ENCODE data around the gene ELOVL6. TPM values are rescaled to one million over a fixed set of nuclear protein-coding genes. Genes with fewer than 3 reads are reported as not detected.

ELOVL6 gene
- total RNA-seq, 1 experiment from 2014 or later = 2.2 TPM

DNA sequence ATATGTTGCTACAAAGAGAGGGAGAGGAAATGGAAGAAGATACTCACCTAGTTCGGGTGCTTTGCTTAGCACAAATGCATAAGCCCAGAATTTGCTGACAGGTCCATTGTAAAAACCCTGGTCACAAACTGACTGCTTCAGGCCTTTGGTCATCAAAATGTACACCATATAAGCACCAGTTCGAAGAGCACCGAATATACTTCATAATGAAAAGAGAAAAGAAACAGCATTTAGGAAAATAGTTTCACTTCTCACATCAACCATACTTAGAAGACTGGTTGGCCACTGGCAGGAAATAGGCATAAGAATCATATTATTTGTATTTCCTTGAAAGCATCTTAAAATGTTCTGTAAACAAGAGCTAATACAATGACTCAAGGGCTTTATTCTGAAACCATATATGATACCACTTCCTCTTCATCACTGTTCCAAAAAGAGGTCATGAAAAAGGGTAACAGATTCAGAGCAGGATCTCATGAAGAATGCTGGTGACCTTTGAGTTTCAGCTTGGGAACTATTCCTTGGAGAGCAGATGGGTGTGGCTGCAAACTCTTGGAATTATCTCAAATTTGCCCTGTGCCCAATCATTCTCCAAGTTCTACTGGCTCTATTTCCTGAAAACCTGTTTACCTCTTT, 138.7 kb downstream of the ELOVL6 start:
- intact Hi-C loops (cut with micrococcal nuclease) = loop anchor here (1.0 to 5.0 kb wide), 3 partner anchors 28 to 172 kb away; partner anchors contain the start of gene ELOVL6
- peak; percentile 91 for ATAC-seq
- CTCF ChIA-PET = interaction anchor here (0.6 kb wide), 1 partner anchor 256 kb away, joined by 3 read pairs; no protein-coding TSS in a partner anchor

DNA sequence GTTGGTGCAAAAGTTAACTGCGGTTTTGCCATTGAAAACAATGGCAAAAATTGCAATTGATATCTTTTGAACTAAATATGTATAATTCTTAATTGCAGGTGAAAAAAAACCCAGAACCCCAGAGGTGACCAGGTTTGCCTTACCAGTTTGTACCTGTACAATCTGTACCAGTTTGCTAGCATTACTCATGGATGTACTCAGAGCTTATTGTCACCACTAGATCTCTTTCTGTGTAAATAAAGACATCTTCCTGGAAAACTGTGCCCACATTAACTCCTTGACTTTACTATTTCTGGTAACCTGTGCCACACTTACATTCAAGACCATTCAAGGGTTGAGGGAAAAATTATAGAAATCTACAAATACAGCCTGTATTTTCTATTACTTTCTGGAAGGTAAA, 139.7 kb downstream of the ELOVL6 start:
- no peaks in the 10 kb centered on the region for H3F3A ChIP-seq (ENCODE audit: low read length, unreplicated experiment)
- H3K4me2 ChIP-seq (ENCODE audit: low read length) = peak overlapping the region; percentile 75; the same call in 1 of the 2 replicates
- CTCF ChIA-PET = no interaction called here
- H3K9me2 ChIP-seq (replicated peaks; ENCODE audit: low read length) = no peaks in the 10 kb centered on the region
- H3K4me3 ChIP-seq (ENCODE audit: low read length) = no peak overlapping the region
- TF ChIP-seq EZH2 (IDR thresholded peaks at IDR 0.05; ENCODE audit: low read length, unreplicated experiment) (no peak), EZH2phosphoT487 (IDR thresholded peaks at IDR 0.05; ENCODE audit: borderline replicate concordance, low read length) (no peak)
- TF ChIP-seq, protein P1, sequence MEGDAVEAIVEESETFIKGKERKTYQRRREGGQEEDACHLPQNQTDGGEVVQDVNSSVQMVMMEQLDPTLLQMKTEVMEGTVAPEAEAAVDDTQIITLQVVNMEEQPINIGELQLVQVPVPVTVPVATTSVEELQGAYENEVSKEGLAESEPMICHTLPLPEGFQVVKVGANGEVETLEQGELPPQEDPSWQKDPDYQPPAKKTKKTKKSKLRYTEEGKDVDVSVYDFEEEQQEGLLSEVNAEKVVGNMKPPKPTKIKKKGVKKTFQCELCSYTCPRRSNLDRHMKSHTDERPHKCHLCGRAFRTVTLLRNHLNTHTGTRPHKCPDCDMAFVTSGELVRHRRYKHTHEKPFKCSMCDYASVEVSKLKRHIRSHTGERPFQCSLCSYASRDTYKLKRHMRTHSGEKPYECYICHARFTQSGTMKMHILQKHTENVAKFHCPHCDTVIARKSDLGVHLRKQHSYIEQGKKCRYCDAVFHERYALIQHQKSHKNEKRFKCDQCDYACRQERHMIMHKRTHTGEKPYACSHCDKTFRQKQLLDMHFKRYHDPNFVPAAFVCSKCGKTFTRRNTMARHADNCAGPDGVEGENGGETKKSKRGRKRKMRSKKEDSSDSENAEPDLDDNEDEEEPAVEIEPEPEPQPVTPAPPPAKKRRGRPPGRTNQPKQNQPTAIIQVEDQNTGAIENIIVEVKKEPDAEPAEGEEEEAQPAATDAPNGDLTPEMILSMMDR (conservative IDR thresholded peaks at IDR 0.05; ENCODE audit: low read depth, low read length) = no peak
- H3K4me1 ChIP-seq (ENCODE audit: insufficient read depth, low read length) = peaks cover 34% of the 10 kb centered on the region
- no peak overlapping the region for H3K9ac ChIP-seq (ENCODE audit: low read length)
- no peaks in the 10 kb centered on the region for H3K36me3 ChIP-seq (ENCODE audit: low read depth, low read length)
- H2AFZ ChIP-seq (ENCODE audit: low read length) = no peak overlapping the region
- POLR2A ChIA-PET (ENCODE audit: unreplicated experiment) = no interaction called here
- no peaks in the 10 kb centered on the region for H4K20me1 ChIP-seq (ENCODE audit: low read length)
- no peaks in the 10 kb centered on the region for H3K9me3 ChIP-seq (ENCODE audit: low read length)
- H3K27me3 ChIP-seq (ENCODE audit: low read length) = no peaks in the 10 kb centered on the region
- intact Hi-C loops (cut with micrococcal nuclease) = loop anchor here (1.0 to 5.0 kb wide), 3 partner anchors 29 to 173 kb away; partner anchors contain the start of gene ELOVL6
- ATAC-seq (peak; percentile 48), DNase-seq (peak; percentile 55)
- H3K27ac ChIP-seq (ENCODE audit: low read length) = no peak overlapping the region
- no TSS peak for BruUV-seq (replicated peaks)
- no peaks in the 10 kb centered on the region for H3K79me2 ChIP-seq (ENCODE audit: low read length)

More for the DNA sequence above, 138.7 kb downstream of the ELOVL6 start:
- H3K27ac ChIP-seq (ENCODE audit: low read length) = peak overlapping the region; percentile 26; the same call in 1 of the 2 replicates
- H4K20me1 ChIP-seq (ENCODE audit: low read length) = no peaks in the 10 kb centered on the region
- H3K27me3 ChIP-seq (ENCODE audit: low read length) = no peaks in the 10 kb centered on the region
- DNase-seq = peak; percentile 79
- no peaks in the 10 kb centered on the region for H3F3A ChIP-seq (ENCODE audit: low read length, unreplicated experiment)
- BruUV-seq (replicated peaks) = no TSS peak
- H3K79me2 ChIP-seq (ENCODE audit: low read length) = no peaks in the 10 kb centered on the region
- POLR2A ChIA-PET (ENCODE audit: unreplicated experiment) = interaction anchor here (0.7 kb wide), 1 partner anchor 79 kb away, joined by 3 read pairs; no protein-coding TSS in a partner anchor
- peaks cover 34% of the 10 kb centered on the region for H3K4me1 ChIP-seq (ENCODE audit: insufficient read depth, low read length)
- H3K4me2 ChIP-seq (ENCODE audit: low read length) = peak overlapping the region; percentile 75
- peak overlapping the region; percentile 32; the same call in 1 of the 2 replicates for H3K4me3 ChIP-seq (ENCODE audit: low read length)
- no peak overlapping the region for H2AFZ ChIP-seq (ENCODE audit: low read length)
- no peaks in the 10 kb centered on the region for H3K9me3 ChIP-seq (ENCODE audit: low read length)
- TF ChIP-seq EZH2phosphoT487 (IDR thresholded peaks at IDR 0.05; ENCODE audit: borderline replicate concordance, low read length) = no peak
- TF ChIP-seq EZH2 (IDR thresholded peaks at IDR 0.05; ENCODE audit: low read length, unreplicated experiment) = no peak
- TF ChIP-seq, protein P1 (conservative IDR thresholded peaks at IDR 0.05; ENCODE audit: low read depth, low read length) = no peak
- H3K36me3 ChIP-seq (ENCODE audit: low read depth, low read length) = no peaks in the 10 kb centered on the region
- H3K9me2 ChIP-seq (replicated peaks; ENCODE audit: low read length) = no peaks in the 10 kb centered on the region
- H3K9ac ChIP-seq (ENCODE audit: low read length) = no peak overlapping the region
